ENCODE results near the gene CCNB3. TPM values are rescaled to one million over a fixed set of nuclear protein-coding genes. Genes with fewer than 3 reads are reported as not detected.

The CCNB3 gene, protein sequence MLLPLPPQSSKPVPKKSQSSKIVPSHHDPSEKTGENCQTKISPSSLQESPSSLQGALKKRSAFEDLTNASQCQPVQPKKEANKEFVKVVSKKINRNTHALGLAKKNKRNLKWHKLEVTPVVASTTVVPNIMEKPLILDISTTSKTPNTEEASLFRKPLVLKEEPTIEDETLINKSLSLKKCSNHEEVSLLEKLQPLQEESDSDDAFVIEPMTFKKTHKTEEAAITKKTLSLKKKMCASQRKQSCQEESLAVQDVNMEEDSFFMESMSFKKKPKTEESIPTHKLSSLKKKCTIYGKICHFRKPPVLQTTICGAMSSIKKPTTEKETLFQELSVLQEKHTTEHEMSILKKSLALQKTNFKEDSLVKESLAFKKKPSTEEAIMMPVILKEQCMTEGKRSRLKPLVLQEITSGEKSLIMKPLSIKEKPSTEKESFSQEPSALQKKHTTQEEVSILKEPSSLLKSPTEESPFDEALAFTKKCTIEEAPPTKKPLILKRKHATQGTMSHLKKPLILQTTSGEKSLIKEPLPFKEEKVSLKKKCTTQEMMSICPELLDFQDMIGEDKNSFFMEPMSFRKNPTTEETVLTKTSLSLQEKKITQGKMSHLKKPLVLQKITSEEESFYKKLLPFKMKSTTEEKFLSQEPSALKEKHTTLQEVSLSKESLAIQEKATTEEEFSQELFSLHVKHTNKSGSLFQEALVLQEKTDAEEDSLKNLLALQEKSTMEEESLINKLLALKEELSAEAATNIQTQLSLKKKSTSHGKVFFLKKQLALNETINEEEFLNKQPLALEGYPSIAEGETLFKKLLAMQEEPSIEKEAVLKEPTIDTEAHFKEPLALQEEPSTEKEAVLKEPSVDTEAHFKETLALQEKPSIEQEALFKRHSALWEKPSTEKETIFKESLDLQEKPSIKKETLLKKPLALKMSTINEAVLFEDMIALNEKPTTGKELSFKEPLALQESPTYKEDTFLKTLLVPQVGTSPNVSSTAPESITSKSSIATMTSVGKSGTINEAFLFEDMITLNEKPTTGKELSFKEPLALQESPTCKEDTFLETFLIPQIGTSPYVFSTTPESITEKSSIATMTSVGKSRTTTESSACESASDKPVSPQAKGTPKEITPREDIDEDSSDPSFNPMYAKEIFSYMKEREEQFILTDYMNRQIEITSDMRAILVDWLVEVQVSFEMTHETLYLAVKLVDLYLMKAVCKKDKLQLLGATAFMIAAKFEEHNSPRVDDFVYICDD (N-terminal part only)
- 0.80 TPM for total RNA-seq

DNA sequence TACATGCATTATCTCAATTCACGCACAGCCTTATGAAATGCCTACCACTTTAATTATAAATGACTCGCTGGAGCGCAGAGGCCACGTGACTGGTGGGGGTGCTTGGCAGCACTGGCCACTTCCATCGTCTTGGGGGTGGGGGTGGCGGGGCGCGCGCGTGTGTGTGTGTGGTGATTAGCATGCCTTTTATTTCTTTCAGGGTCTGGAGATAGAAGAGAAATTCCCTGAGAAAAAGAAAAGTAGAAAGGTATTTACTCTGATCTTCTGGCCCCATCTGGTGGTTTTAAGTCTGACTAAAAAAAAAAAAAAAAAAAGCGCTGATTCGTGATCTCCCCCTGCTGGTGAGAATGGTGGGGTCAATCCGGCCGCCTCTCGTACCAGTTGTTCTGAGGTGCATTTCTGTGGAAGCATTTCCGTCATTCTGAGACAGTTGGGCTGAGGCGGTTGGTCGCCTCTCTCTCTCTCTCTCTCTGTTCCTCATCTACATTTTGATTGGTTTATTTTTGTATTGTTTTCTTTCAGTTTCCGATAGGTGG is at the start of gene CCNB3:
Gene CCNB3 (plus strand): TSS at position 402 of the 536 bp plus-strand sequence. CDS start 80,399 bp downstream, outside the sequence.
- intact Hi-C loops (cut with DNase I) = no loop called here
- DNase-seq (ENCODE audit: low spot score) (peak; percentile 77), ATAC-seq (peak; percentile 94)

DNA sequence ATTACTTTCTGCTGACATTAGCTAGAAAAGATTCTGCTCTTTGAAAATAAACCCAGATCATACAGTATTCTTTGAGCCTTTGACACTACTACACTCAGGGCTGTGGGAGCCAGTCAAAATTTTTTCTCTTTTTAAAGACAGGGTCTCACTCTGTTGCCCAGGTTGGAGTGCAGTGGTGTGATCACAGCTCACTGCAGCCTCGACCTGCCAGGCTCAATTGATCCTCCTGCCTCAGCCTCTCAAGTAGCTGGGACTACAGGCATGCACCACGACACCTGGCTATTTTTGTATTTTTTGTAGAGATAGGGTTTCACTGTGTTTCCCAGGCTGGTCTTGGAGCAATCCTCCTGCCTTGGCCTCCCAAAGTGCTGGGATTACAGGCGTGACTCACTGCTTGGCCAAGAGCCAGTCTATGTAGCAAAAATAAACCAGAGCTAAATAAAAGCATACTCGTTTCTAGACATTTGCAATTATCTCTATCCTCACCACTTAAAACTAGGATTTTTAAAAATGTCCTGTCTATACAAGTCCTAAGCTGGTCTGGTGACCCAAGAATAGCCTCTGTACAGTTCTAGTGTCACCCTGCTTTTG is 46.9 kb upstream of the CCNB3 start:
- DNase-seq (ENCODE audit: low spot score) (no peak), ATAC-seq (no peak)
- intact Hi-C loops (cut with DNase I) = no loop called here

DNA sequence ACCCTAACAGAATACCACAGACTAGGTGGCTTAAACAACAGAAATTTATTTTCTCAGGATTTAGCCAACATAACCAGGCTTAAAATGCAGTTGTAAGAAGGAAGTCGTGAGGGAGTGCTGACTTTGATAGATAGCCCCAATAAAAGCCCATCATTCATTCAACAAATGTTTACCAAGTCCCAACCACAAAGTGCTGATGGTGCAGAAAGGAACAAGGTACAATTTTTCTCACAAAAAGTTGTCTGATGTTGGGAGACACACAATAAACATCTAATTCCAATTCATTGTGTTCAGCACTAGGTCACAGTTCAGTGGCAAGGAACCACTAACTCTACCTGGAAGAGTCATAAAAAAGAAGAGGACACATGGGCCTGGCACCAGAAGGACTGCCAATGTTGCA is 46.0 kb upstream of the CCNB3 start:
- intact Hi-C loops (cut with DNase I) = no loop called here
- ATAC-seq = no peak
- no peak for DNase-seq (ENCODE audit: low spot score)

DNA sequence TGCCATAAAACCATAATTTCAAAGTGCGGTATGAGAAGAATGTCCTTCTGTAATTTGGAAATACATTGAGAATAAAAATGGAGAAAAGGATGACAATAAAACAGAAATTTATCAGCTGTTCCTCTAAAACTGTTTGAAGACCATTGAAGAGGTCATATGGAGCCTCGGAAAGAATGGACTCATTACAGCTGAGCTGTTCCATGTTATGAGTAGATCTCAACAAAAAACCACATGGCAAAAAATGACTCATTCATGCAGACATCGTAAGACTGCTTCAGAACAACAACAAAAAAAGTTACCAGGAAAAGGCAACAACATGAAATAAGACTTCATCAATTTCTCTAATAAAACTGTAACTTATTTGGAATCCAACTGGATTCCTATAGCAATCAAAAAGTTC is 43.4 kb upstream of the CCNB3 start:
- ATAC-seq (no peak), DNase-seq (ENCODE audit: low spot score) (no peak)
- intact Hi-C loops (cut with DNase I) = no loop called here

DNA sequence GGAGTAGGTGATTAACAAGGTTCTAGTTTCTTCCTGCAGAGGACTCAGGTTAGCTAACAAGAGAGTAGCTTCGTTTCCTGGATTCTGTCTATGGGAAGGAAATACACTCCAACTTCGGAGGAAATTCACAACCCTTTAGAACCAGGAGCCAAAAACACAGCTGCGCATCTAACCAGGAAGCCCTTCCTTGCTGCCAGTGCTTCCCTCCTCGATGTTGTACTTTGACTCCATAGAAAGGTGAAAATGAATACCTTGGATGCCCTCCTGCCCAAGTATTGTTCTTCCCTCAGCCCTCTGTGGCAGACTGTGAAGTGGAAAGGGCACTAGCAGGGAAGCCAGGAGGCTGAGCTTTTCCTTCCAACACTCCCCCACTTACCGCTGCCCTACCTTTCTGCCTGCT is 38.8 kb upstream of the CCNB3 start:
- intact Hi-C loops (cut with DNase I) = no loop called here
- ATAC-seq (no peak), DNase-seq (ENCODE audit: low spot score) (no peak)

DNA sequence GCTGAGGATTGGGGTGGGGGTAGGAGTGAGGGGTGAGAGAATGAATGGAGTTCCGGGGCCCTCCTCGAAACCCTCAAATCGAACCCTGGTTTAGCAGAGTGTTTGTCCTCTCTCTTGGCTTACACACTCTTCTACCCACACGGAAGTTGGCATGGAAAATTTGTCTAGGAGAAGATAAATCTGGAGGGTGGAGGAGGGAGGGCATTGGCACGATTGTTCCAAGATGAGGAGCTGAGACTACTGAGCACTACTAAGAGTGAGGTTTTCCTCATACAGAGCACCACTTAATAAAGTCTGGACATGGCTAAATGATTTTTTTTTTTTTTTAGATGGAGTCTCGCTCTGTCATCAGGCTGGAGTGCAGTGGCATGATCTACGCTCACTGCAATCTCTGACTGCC is 37.2 kb upstream of the CCNB3 start:
- DNase-seq (ENCODE audit: low spot score) = no peak
- intact Hi-C loops (cut with DNase I) = no loop called here
- no peak for ATAC-seq

DNA sequence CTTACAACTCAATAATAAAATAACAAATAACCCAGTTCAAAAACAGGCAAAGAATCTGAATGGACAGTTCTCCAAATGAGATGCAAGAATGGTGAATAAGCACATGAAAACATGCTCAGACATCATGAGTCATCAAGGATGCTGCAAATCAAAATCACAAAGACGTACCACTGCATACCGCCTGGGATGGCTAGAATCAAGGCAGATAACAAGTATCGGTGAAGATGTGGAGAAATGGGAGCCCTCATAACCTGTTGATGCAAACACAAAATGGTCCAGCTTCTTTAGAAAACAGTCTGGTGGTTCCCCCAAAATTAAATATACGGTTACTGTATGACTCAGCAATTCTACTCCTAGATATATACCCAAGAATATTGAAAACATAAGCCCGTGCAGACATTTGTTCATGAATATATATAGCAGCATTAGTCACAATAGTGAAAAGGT is 36.3 kb upstream of the CCNB3 start:
- ATAC-seq = no peak
- intact Hi-C loops (cut with DNase I) = no loop called here
- DNase-seq (ENCODE audit: low spot score) = no peak

DNA sequence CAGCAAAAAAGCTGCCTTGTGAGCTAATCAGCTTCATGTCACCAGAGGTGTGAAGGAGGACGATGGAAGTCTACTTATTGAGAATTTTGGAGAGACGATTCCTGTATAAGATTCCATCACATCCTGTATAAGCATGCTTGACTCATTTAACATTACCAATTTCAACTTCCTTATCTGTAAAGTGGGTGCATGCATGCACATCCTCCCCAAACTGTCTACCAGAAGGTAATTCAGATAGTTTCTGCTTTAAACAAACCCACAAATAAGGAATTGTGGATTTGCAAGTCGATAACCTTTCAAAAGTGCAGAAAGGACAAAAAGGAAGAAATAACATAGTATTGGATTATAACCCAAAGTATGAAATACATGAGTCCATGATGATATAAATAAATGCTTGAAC is 34.8 kb upstream of the CCNB3 start:
- no peak for DNase-seq (ENCODE audit: low spot score)
- intact Hi-C loops (cut with DNase I) = no loop called here
- no peak for ATAC-seq

DNA sequence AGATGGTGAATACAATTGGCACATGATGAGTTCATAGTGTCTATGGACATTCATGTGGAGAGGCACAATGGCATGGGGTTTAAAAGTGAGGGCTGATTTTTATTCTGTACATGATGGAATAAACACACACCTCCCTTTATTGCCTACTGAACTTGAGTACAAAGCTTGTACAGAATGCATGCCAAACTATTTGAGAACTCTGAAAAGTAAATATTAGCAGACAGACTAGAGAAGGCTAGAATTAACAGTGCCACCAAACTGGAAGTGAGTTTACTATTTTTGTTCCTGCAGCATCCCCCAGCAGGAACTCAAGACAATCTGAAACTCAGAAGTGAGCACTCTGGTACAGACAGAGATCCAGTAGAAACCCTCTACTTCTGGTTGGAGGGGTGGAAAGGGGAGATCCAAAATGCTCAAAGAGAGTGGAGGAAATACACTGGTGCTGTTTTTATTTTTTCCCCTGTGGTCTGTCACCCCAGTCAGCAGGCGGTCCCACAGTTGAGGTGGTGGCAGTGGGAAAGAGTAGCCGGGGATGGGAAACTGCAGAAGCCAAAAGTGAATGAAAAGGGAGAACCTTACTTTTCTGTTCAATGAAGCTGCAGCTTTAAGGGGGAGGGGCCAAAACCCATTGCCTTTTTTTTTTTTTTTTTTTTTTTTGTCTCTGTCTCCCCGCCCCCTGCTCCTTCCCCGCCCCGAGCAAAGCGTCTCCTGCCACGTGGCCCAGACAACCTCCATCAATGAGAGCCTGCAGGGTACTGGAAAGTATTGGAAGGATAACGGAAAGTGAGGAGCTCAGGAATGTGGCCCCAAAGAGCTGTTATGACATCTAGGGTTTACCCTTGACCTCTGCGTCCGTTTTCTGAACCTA is 24.3 kb upstream of the CCNB3 start:
- ATAC-seq = no peak
- intact Hi-C loops (cut with DNase I) = no loop called here
- no peak for DNase-seq (ENCODE audit: low spot score)

DNA sequence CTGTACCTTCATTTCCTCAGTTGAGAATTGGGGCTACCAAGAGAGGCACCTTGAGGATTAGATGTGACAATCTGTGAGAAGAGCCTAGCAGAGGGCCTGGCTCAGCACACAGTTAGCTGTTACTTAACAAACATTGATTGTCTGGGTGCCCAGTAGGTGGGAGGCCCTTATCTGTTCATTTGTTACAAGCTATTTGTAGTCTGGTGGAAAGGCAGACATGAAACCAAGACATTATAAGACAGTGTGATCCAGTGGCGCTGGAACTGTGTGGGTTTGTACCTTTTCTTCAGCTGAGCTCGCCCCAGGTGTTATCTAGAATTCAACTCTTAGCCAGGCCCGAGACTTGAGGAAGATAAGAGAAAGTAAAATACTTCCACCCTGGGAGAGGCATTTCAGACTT is 20.7 kb upstream of the CCNB3 start:
- no peak for ATAC-seq
- intact Hi-C loops (cut with DNase I) = no loop called here

DNA sequence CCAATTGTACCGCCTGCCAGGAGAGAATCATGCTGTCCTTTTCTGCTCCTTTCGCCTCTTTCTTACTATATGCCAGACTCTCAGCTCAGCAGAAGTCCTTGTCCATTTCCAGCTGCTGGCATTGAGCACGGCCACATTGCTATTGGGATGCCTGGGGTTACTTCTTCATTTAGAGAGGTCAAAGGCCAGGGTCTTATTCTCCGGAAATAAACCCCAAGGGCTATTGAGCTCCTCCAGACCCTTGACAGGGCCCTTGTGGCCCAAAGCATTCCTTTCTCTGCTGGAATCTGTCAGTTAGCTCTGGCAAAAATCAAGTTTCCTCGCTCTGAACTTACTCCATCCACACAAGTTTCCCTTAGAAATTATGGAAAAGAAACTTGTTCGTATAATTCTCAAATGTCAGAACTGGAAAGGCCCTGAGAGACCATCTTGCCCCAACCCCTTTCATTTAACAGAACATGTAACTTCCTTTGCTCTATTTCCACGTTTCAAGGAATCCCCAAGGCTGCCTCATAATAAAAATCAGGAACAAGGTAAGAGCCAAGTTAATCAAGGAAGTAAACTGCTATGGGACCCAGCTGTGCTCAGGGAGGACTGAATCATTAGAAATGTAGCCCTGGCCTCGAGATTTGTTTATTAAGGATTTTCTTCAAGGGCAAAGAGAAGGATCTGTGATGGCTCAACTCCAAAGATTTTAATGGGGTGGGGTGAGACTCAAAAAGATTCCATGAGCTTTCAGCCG is 15.5 kb upstream of the CCNB3 start:
- no peak for DNase-seq (ENCODE audit: low spot score)
- peak; percentile 38 for ATAC-seq
- intact Hi-C loops (cut with DNase I) = no loop called here

More for the DNA sequence above, 20.7 kb upstream of the CCNB3 start:
- no peak for DNase-seq (ENCODE audit: low spot score)

DNA sequence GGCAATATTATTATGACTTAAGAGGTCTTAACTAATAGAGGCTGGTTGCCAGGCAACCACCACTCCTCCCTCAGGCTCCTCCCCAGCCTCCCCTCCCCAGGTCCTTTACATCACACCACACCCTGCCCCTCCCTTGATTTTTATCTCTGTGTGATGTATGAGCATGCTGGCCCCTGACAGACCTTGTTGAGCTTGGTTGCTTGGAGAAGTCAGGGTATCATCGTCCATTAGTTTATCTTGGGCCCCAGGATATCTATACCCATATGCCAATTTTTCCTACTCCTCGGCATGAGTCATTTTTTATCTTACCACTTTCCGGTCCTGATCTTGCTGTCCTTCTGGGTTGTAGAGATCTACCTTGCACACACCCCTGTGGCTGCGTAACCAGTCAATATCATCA is 6.2 kb upstream of the CCNB3 start:
- intact Hi-C loops (cut with DNase I) = no loop called here
- DNase-seq (ENCODE audit: low spot score) = no peak
- ATAC-seq = no peak

DNA sequence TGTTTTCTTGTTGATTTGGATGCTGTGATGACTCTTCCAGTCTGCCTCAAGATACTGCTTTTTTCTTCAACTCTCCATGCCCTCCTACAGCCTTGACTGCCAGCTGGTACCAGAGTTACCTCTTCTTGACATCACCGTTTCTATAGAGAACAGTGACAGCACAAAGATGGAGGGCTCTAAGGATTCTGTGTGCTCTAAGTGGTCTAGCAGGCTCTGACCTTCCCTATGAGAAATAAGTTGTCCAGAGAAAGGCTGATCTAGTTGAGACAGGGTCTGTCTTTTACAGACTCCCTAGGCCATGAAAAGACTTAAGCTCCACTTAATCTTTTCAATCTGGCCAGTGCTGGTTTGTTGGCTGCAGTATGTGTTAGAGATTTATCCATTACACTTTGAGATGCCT is 3.7 kb upstream of the CCNB3 start, which contains the start of gene AKAP4:
Gene AKAP4 (minus strand): TSS at position 101 of the 400 bp plus-strand sequence. CDS start 118 bp downstream, outside the sequence.
- intact Hi-C loops (cut with DNase I) = no loop called here
- ATAC-seq (no peak), DNase-seq (ENCODE audit: low spot score) (no peak)

DNA sequence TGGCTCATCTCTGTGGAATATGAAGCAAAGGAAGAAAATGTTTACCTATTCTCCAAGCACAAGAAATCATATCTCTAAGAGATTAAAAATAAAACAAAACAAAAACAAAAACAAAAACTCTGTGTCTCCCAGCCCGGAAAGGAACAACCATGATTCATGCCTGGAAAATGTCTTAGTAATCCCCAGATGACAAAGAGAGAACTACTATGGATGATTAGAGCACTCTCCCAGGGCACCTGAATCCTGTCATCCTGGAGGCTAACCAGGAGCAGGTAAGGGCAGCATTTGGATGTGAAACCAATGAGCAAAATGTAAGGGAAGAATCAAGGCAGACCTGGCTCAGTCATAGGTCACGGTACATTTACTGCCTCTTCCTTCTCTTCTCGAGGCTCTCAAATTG is 2.0 kb upstream of the CCNB3 start:
- DNase-seq (ENCODE audit: low spot score) (no peak), ATAC-seq (no peak)
- intact Hi-C loops (cut with DNase I) = no loop called here

DNA sequence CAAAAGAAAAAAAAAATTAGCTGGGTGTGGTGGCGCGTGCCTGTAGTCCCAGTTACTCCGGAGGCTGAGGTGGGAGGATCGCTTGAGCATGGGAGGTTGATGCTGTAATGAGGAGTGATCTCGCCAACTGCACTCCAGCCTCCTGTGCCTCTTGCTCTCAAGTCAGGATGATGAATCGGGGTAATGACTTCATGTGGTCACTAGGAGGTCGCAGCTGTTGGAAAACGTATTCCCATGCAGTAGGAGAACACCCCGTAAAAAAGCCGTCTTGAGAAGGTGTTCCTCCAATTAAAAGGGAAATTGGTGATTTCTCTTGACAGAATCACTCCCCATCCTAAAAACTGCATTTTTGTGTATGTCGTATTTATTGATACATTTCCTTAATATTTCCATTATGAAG is 2.2 kb downstream of the CCNB3 start:
- intact Hi-C loops (cut with DNase I) = no loop called here
- DNase-seq (ENCODE audit: low spot score) (no peak), ATAC-seq (no peak)

DNA sequence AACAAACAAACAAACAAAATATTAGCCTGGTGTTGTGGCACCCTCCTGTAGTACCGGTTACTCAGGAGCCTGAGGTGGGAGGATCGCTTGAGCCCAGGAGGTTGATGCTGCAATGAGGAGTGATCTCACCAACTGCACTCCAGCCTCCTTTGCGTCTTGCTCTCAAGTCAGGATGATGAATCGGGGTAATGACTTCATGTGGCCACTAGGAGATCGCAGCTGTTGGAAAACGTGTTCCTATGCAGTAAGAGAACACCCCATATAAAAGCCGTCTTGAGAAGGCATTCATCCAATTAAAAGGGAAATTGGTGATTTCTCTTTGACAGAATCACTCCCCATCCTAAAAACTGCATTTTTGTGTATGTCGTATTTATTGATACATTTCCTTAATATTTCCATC is 6.9 kb downstream of the CCNB3 start:
- intact Hi-C loops (cut with DNase I) = no loop called here
- ATAC-seq = no peak
- DNase-seq (ENCODE audit: low spot score) = no peak

DNA sequence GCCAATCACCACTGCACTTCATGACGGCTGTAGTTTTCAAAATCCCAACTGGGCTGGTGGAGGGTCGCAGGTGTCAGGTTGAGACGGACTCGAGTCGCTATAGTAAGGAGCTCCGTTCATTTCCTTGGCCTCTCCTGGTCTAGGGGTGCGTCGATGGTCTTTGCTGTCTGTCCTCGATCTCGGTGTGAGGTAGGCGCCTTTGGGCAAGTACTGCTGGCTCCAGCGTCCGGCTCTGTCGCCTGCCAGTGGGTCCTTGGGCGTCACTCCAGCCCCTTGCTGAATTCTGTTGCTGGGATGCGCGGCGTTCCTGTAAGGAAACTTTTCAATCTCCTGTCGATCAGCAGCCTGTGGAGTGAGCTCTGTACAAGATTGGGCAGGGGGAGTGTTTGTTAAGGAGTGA is 76.7 kb downstream of the CCNB3 start:
- ATAC-seq (no peak), DNase-seq (ENCODE audit: low spot score) (no peak)
- intact Hi-C loops (cut with DNase I) = no loop called here

Data from sciatic nerve (tissue), 2 donors.